DND-41 (cell line): Measurements from ENCODE around the gene PIGQ.

Experiments used
- ATAC-seq: fragments of 200-7000 bp; cut with Tn5 transposase; 3 replicates; pipeline ENCODE4 v1.9.1; 2021; ENCODE audit warnings: low read depth; ENCODE audit not compliant: insufficient read depth
- DNase-seq: peaks from one replicate; pipeline ENCODE4 v3.0.0-alpha.2; 2020
- H2AFZ ChIP-seq: 2 replicates; pipeline ENCODE4 v1.6.0; 2012; ENCODE audit warnings: low read depth, low read length
- H3K27ac ChIP-seq: 2 replicates; pipeline ENCODE4 v1.5.1; 2012; ENCODE audit warnings: low read length, inconsistent platforms
- H3K27me3 ChIP-seq: fragments of 200-600 bp; sonication (generic); 2 replicates; pipeline ENCODE4 v1.6.0; 2012; ENCODE audit warnings: low read length, mild to moderate bottlenecking, inconsistent platforms; ENCODE audit not compliant: insufficient read depth, poor library complexity
- H3K36me3 ChIP-seq: 2 replicates; pipeline ENCODE4 v1.5.1; 2012; ENCODE audit warnings: low read length, inconsistent platforms; ENCODE audit not compliant: insufficient read depth
- H3K4me1 ChIP-seq: 2 replicates; pipeline ENCODE4 v1.5.1; 2012; ENCODE audit warnings: mild to moderate bottlenecking, low read length; ENCODE audit not compliant: insufficient read depth
- H3K4me2 ChIP-seq: 2 replicates; pipeline ENCODE4 v1.6.0; 2012; ENCODE audit warnings: mild to moderate bottlenecking, moderate library complexity, low read length, inconsistent platforms; ENCODE audit not compliant: insufficient read depth
- H3K4me3 ChIP-seq, 2 experiments: fragments of 200-600 bp in 1 of 2; shearing (Covaris generic) in 1 of 2; 2 replicates each; pipeline ENCODE4 v1.5.1; 2012 to 2016; ENCODE audit warnings: inconsistent platforms in 2 of 2, low read length in 2 of 2, mild to moderate bottlenecking in 2 of 2, low read depth in 1 of 2, moderate library complexity in 1 of 2
- H3K79me2 ChIP-seq: 2 replicates; pipeline ENCODE4 v1.6.0; 2012; ENCODE audit warnings: low read length, inconsistent platforms; ENCODE audit not compliant: insufficient read depth
- H3K9ac ChIP-seq: 2 replicates; pipeline ENCODE4 v1.6.0; 2012; ENCODE audit warnings: low read depth, mild to moderate bottlenecking, inconsistent platforms, low read length, moderate library complexity
- H3K9me3 ChIP-seq: 2 replicates; pipeline ENCODE4 v1.5.1; 2012; ENCODE audit warnings: low read length, moderate library complexity, mild to moderate bottlenecking, inconsistent platforms; ENCODE audit not compliant: insufficient read depth, severe bottlenecking
- H4K20me1 ChIP-seq: 2 replicates; pipeline ENCODE4 v1.6.0; 2012; ENCODE audit warnings: low read length; ENCODE audit not compliant: insufficient read depth
- CTCF ChIP-seq: IDR thresholded peaks from 2 replicates; pipeline ENCODE4 v1.5.1; 2012; ENCODE audit warnings: borderline replicate concordance, low read length, moderate library complexity, mild to moderate bottlenecking; ENCODE audit not compliant: poor library complexity, severe bottlenecking; ENCODE audit errors: extremely low read depth
- EZH2 ChIP-seq: IDR thresholded peaks from 3 replicates; pipeline ENCODE4 v1.6.1; 2012; ENCODE audit warnings: borderline replicate concordance, low read depth, mild to moderate bottlenecking, moderate library complexity, low read length, inconsistent platforms; ENCODE audit not compliant: severe bottlenecking

The PIGQ gene

GRCh38 chr16:561413-561794 is 8.4 kb upstream of the PIGQ start:
- Histone ChIP-seq H3K9ac (no peak overlapping the region), H3K9me3 (no peaks in the 10 kb centered on the region), H3K79me2 (no peaks in the 10 kb centered on the region), H3K4me3 (no peak overlapping the region), H3K36me3 (no peaks in the 10 kb centered on the region), H3K27me3 (no peaks in the 10 kb centered on the region), H4K20me1 (no peaks in the 10 kb centered on the region), H3K27ac (no peak overlapping the region), H2AFZ (no peak overlapping the region), H3K4me1 (peaks cover 7% of the 10 kb centered on the region), H3K4me2 (no peak overlapping the region)
- no peak for TF ChIP-seq CTCF
- no peak for TF ChIP-seq EZH2
- no peak for DNase-seq
- no peak for ATAC-seq

- H3K4me1 ChIP-seq, result peaks cover 16% of the 10 kb centered on the region
- no peaks in the 10 kb centered on the region for H4K20me1 ChIP-seq
- no peak overlapping the region for H3K27ac ChIP-seq
- H3K9me3 ChIP-seq, result no peaks in the 10 kb centered on the region
- ATAC-seq (no peak), DNase-seq (no peak)
- H3K9ac ChIP-seq, result no peak overlapping the region
- no peaks in the 10 kb centered on the region for H3K79me2 ChIP-seq
- TF ChIP-seq CTCF, result no peak
- no peak for TF ChIP-seq EZH2
- no peak overlapping the region for H3K4me3 ChIP-seq
- no peaks in the 10 kb centered on the region for H3K36me3 ChIP-seq
- no peak overlapping the region for H2AFZ ChIP-seq
- H3K27me3 ChIP-seq, result no peaks in the 10 kb centered on the region
- no peak overlapping the region for H3K4me2 ChIP-seq
Observed at GRCh38 chr16:561957-562938, 7.5 kb upstream of the PIGQ start.

- no peak overlapping the region for H3K4me3 ChIP-seq
- no peak overlapping the region for H3K9ac ChIP-seq
- H3K36me3 ChIP-seq, result no peaks in the 10 kb centered on the region
- no peaks in the 10 kb centered on the region for H4K20me1 ChIP-seq
- ATAC-seq (no peak), DNase-seq (no peak)
- H3K27me3 ChIP-seq, result no peaks in the 10 kb centered on the region
- H3K4me2 ChIP-seq, result no peak overlapping the region
- TF ChIP-seq EZH2, result no peak
- TF ChIP-seq CTCF, result no peak
- H3K4me1 ChIP-seq, result peaks cover 19% of the 10 kb centered on the region
- no peaks in the 10 kb centered on the region for H3K79me2 ChIP-seq
- no peak overlapping the region for H2AFZ ChIP-seq
- no peak overlapping the region for H3K27ac ChIP-seq
- H3K9me3 ChIP-seq, result no peaks in the 10 kb centered on the region
Observed at GRCh38 chr16:563072-563644, 6.6 kb upstream of the PIGQ start.
